ENCODE results near the gene MXRA8.

MXRA8 gene

GRCh38 chr1:1309251-1310108, 48.9 kb downstream of the MXRA8 start:
- in situ Hi-C loops (cut with MboI; ENCODE audit: low sequenced_read_pairs) = no loop called here

GRCh38 chr1:1308756-1309250, 49.6 kb downstream of the MXRA8 start:
- in situ Hi-C loops (cut with MboI; ENCODE audit: low sequenced_read_pairs) = no loop called here

- in situ Hi-C loops (cut with MboI; ENCODE audit: low sequenced_read_pairs) = no loop called here
Observed at GRCh38 chr1:1307923-1308755, 50.2 kb downstream of the MXRA8 start, which contains the start of the genes ACAP3 and PUSL1. Gene ACAP3 (minus strand): TSS chr1:1307930. CDS start chr1:1307815, 115 bp downstream. Gene PUSL1 (plus strand): TSS chr1:1308597. CDS start chr1:1308644, 47 bp downstream.

- in situ Hi-C loops (cut with MboI; ENCODE audit: low sequenced_read_pairs) = no loop called here
Observed at GRCh38 chr1:1307261-1307922, 51.0 kb downstream of the MXRA8 start.

GRCh38 chr1:1306661-1307260, 51.6 kb downstream of the MXRA8 start:
- in situ Hi-C loops (cut with MboI; ENCODE audit: low sequenced_read_pairs) = no loop called here

- in situ Hi-C loops (cut with MboI; ENCODE audit: low sequenced_read_pairs) = no loop called here
Observed at GRCh38 chr1:1306070-1306660, 52.2 kb downstream of the MXRA8 start.

- in situ Hi-C loops (cut with MboI; ENCODE audit: low sequenced_read_pairs) = no loop called here
Observed at GRCh38 chr1:1305300-1306069, 52.9 kb downstream of the MXRA8 start.

GRCh38 chr1:1304331-1305299, 53.7 kb downstream of the MXRA8 start:
- in situ Hi-C loops (cut with MboI; ENCODE audit: low sequenced_read_pairs) = no loop called here

- in situ Hi-C loops (cut with MboI; ENCODE audit: low sequenced_read_pairs) = no loop called here
Observed at GRCh38 chr1:1303736-1304135, 54.6 kb downstream of the MXRA8 start.

- in situ Hi-C loops (cut with MboI; ENCODE audit: low sequenced_read_pairs) = no loop called here
Observed at GRCh38 chr1:1302951-1303509, 55.3 kb downstream of the MXRA8 start.
